HG03565 (cell line): Measurements from ENCODE around the gene NALCN.
"Not testable (repeated sequence)": the region's sequence is repeated elsewhere in the genome, so short reads cannot be mapped to it uniquely, and the experiment has no call there.

Experiments
- ATAC-seq: cut with Tn5 transposase; IDR thresholded peaks from one replicate; pipeline ENCODE4 v1.9.1; 2021; ENCODE audit warnings: mild to moderate bottlenecking, moderate library complexity; ENCODE audit not compliant: unreplicated experiment

Gene NALCN

GRCh38 chr13:101343128-101343787 is 73.0 kb downstream of the NALCN start:
- ATAC-seq: no peak

GRCh38 chr13:101341464-101341863 is 74.8 kb downstream of the NALCN start:
- no peak for ATAC-seq

- ATAC-seq: no peak
Observed at GRCh38 chr13:101339202-101339601, 77.1 kb downstream of the NALCN start.

GRCh38 chr13:101332583-101332982 is 83.7 kb downstream of the NALCN start:
- ATAC-seq: no peak

- no peak for ATAC-seq
Observed at GRCh38 chr13:101331731-101332130, 84.6 kb downstream of the NALCN start.

GRCh38 chr13:101327871-101328270 is 88.4 kb downstream of the NALCN start:
- ATAC-seq: no peak

GRCh38 chr13:101326710-101327109 is 89.6 kb downstream of the NALCN start:
- no peak for ATAC-seq

- no peak for ATAC-seq
Observed at GRCh38 chr13:101325423-101325822, 90.9 kb downstream of the NALCN start.

- no peak for ATAC-seq
Observed at GRCh38 chr13:101323601-101324000, 92.7 kb downstream of the NALCN start.

GRCh38 chr13:101317986-101318523 is 98.3 kb downstream of the NALCN start:
- no peak for ATAC-seq

GRCh38 chr13:101313479-101313878 is 102.8 kb downstream of the NALCN start:
- not testable (repeated sequence) for ATAC-seq

- no peak for ATAC-seq
Observed at GRCh38 chr13:101309014-101309619, 107.2 kb downstream of the NALCN start.

- ATAC-seq: no peak
Observed at GRCh38 chr13:101308247-101309013, 107.9 kb downstream of the NALCN start.

- ATAC-seq: no peak
Observed at GRCh38 chr13:101307181-101307701, 109.1 kb downstream of the NALCN start.

GRCh38 chr13:101306773-101307172 is 109.5 kb downstream of the NALCN start:
- ATAC-seq: no peak

GRCh38 chr13:101305981-101306411 is 110.3 kb downstream of the NALCN start:
- no peak for ATAC-seq

GRCh38 chr13:101303521-101303920 is 112.8 kb downstream of the NALCN start:
- ATAC-seq: no peak

GRCh38 chr13:101301053-101301452 is 115.3 kb downstream of the NALCN start:
- no peak for ATAC-seq

- no peak for ATAC-seq
Observed at GRCh38 chr13:101300531-101300930, 115.8 kb downstream of the NALCN start.

GRCh38 chr13:101298517-101298916 is 117.8 kb downstream of the NALCN start:
- no peak for ATAC-seq

- ATAC-seq: no peak
Observed at GRCh38 chr13:101297794-101298193, 118.5 kb downstream of the NALCN start.
